Ovary (tissue), 3 donors: Measurements from ENCODE around the gene TESMIN.

ENCODE experiments used
- EP300 ChIP-seq: sonication (generic); formaldehyde crosslinking; IDR thresholded peaks from one replicate; pipeline ENCODE4 v1.6.1; 2017; ENCODE audit warnings: antibody characterized with exemption
- POLR2A ChIP-seq: fragments of 450-650 bp; IDR thresholded peaks from one replicate; pipeline ENCODE4 v1.6.1; 2017; ENCODE audit warnings: antibody characterized with exemption, mild to moderate bottlenecking, moderate library complexity
- TF ChIP-seq, protein P1 (sequence below), 3 donors: fragments of 450-650 bp in 2 of 3; fragments of 200-600 bp in 1 of 3; IDR thresholded peaks; one replicate each; pipeline versions ENCODE4 v1.5.1 to v1.8.0; 2016 to 2022; ENCODE audit warnings: antibody characterized with exemption in 3 of 3, mild to moderate bottlenecking in 1 of 3
- donor health status: DM: no; HTN: no; CAD: no.

- TF ChIP-seq, protein P1, sequence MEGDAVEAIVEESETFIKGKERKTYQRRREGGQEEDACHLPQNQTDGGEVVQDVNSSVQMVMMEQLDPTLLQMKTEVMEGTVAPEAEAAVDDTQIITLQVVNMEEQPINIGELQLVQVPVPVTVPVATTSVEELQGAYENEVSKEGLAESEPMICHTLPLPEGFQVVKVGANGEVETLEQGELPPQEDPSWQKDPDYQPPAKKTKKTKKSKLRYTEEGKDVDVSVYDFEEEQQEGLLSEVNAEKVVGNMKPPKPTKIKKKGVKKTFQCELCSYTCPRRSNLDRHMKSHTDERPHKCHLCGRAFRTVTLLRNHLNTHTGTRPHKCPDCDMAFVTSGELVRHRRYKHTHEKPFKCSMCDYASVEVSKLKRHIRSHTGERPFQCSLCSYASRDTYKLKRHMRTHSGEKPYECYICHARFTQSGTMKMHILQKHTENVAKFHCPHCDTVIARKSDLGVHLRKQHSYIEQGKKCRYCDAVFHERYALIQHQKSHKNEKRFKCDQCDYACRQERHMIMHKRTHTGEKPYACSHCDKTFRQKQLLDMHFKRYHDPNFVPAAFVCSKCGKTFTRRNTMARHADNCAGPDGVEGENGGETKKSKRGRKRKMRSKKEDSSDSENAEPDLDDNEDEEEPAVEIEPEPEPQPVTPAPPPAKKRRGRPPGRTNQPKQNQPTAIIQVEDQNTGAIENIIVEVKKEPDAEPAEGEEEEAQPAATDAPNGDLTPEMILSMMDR (IDR thresholded peaks at IDR 0.05): no peak
- TF ChIP-seq EP300 (no peak), POLR2A (no peak)
These were observed 64.0 kb downstream of the TESMIN start for GRCh38 chr11:68687311-68687710.
